22Rv1 (cell line): ENCODE measurements around the gene UBE2H.

Experiments used
- H3K27ac ChIP-seq: fragments of 450-650 bp; 2 replicates; pipeline ENCODE4 v1.5.1; 2017
- CTCF ChIP-seq: fragments of 450-650 bp; IDR thresholded peaks from 2 replicates; pipeline ENCODE4 v1.5.1; 2017; ENCODE audit warnings: mild to moderate bottlenecking
- ZFX ChIP-seq: fragments of 450-650 bp; IDR thresholded peaks from 2 replicates; pipeline ENCODE4 v1.6.1; 2017; ENCODE audit warnings: antibody characterized with exemption, borderline replicate concordance

The UBE2H gene

GRCh38 chr7:129804111-129804889 is 148.5 kb downstream of the UBE2H start:
- TF ChIP-seq CTCF = no peak
- no peak for TF ChIP-seq ZFX
- H3K27ac ChIP-seq = no peak overlapping the region

GRCh38 chr7:129803546-129804081 is 149.1 kb downstream of the UBE2H start:
- no peak overlapping the region for H3K27ac ChIP-seq
- TF ChIP-seq ZFX (no peak), CTCF (no peak)

GRCh38 chr7:129801882-129802281 is 150.9 kb downstream of the UBE2H start:
- TF ChIP-seq CTCF (no peak), ZFX (no peak)
- H3K27ac ChIP-seq = no peak overlapping the region

GRCh38 chr7:129800901-129801300 is 151.9 kb downstream of the UBE2H start:
- no peak for TF ChIP-seq CTCF
- no peak for TF ChIP-seq ZFX
- H3K27ac ChIP-seq = no peak overlapping the region

GRCh38 chr7:129799350-129799955 is 153.3 kb downstream of the UBE2H start:
- no peak for TF ChIP-seq ZFX
- no peak for TF ChIP-seq CTCF
- H3K27ac ChIP-seq = no peak overlapping the region

GRCh38 chr7:129798616-129799349 is 154.0 kb downstream of the UBE2H start:
- TF ChIP-seq CTCF (no peak), ZFX (no peak)
- no peak overlapping the region for H3K27ac ChIP-seq
